GM18858 (cell line): ENCODE measurements around the gene RBBP6.
A peak's percentile ranks its signal among the peaks of the same experiment; 100 is the strongest.

Source experiments
- ATAC-seq: cut with Tn5 transposase; IDR thresholded peaks from one replicate; pipeline ENCODE4 v1.9.1; 2021; ENCODE audit not compliant: unreplicated experiment

RBBP6 gene

DNA sequence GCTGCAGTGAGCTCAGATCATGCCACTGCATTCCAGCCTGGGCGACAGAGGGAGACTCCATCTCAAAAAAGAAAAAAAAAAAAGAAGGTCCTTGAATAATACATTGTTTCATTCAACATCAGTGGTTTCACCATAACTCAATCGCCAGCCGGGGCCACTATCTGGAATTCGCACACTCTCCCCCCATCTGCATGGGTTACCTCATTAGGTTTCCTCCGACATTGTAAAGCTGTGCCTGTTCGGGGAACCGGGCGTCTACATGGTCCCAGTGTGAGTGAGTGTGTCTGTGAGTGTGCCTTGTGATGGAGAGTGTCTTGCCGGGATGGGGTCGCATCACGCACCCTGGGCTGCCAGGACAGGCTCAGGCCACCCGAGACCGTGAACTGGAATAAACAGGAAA is 16.6 kb upstream of the RBBP6 start:
- ATAC-seq = no peak

DNA sequence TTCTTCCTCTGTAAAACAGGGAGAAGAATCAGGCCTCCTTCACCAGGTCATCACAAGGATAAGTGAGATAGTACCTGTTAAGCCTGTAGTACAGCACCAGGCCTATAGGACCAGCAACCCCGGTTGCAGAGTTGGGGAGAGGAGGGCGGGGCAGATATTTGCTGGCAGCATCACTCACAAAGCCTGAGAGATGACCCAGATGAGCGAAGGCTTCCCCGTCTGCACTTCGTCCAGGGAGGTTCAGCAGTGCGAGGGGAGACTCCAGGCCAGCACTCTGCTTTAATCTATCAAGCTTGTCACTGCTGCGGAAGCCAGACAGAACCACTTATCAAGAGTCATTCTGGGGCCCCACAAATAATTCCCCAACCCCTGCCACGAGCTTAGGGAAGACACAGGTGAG is 15.8 kb upstream of the RBBP6 start:
- no peak for ATAC-seq

DNA sequence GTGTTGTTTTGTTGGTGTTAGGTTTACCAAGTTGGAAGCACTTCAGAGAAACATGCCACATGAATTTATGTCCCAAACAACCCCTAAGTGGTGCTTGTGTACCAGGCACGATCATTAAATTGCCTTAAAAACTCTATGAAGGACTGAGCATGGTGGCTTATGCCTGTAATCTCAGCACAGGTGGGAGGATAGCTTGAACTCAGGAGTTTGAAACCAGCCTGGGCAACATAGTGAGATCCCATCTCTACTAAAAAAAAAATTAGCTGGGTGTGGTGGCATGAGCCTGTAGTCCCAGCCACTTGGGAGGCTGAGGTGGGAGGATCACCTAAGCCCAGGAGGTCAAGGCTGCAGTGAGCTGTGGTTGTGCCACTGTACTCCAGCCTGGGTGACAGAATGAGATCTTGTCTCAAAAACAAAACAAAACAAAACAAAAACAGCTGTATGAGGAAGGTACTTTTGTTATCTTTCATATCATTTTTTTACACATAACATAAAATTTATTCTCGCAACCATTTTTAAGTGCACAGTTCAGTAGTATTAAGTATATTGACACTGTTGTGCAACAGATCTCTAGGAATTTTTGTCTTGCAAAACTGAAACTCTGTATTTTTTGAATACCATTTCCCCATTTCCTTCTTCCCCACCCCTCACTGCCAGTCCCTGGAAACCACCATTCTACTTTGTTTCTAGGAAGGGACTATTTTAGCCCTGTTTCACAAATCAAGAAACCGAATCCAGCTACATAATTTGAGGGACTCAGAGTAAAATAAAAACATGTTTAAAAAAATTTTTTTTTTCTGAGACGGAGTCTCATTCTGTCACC is 14.3 kb upstream of the RBBP6 start:
- ATAC-seq = no peak

DNA sequence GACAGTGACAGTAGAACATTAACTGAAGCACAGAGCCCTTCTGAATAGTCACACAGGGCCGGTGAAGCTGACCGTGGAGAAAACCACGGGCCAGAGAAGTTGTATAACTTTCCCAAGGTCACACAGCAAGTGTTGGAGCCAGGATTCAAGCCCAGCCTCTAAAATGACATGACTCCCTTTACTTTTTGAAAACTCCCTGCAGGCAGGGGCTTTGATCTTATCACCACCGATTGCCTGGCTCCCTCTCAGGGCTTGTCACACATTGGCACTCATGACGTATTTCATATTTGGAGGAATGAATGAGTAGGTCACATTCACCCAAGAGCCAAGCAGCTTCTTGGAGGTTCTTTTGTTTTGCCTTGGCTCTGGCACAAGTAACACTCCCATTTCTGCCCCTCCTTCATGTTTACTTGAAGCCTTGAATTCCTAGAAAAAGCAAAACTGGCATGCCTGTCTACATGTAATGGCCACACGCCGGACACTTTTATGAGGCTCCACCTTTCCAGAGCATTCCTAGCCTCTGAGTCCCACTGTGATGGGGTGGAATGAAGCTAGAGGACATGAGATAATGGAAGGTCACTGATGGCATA is 13.3 kb upstream of the RBBP6 start:
- ATAC-seq = no peak

DNA sequence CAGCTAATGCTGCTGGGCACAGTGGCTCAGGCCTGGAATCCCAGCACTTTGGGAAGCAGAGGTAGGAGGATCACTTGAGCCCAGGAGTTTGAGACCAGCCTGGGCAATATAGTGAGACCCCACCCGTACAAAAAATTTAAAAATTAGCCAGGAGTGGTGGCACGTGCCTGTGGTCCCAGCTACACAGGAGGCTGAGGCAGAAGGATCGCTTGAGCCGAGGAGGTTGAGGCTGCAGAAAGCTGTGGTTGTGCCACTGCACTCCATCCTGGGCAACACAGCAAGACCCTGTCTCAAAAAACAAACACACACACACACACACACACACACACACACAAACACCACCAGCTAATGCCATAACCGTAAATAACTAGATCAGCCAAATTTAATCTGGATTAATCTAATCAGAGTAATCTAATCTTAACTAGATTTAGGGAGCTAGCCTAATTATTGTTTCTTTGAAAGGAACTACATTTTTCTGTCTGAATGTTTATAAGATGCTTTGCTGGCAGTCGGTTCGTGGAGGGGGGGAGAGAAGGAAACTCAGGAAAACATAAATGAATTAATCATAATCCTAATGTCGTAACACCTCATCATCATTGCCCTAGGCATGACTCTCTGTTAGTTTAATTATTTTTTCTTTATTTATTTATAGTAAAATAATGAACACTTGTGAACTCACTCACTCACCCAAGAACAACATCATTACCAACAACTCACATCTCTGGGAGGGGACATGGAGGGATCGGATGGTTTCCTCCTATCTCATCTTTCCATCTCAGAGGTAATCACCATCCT is 12.5 kb upstream of the RBBP6 start:
- no peak for ATAC-seq

DNA sequence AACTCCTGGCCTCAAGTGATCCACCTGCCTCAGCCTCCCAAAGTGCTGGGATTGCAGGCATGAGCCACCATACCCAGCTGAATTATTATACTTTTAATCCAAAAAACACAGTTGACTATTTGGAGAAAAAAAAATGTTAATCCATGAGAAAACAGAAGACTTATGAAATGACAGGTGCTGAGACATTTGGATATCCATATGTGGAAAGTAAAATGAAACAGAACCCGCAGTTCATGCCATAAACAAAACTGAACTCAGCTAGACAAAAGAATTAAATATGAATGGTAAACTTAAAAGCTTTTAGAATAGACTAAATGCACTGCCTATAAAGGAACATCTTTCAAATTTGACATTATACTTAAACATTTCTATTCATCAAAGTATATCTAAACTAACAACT is 8.2 kb upstream of the RBBP6 start:
- ATAC-seq = no peak

DNA sequence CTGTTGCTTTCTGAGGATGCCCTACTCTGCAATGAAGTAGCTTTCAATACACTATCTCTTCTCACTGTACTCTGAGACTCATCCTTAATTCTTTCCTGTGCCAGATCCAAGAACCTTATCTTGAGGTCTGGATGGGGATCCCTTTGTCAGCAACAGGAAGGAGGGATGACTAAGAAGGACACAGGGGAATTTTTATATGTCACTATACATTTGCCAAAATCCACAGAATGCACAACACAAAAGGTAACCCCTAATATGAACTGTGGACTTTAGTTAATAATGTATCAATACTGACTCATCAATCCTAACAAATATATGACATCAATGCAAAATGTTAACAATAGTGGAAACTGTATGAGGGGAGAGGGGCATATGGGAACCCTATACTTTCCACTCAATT is 4.7 kb upstream of the RBBP6 start:
- no peak for ATAC-seq

DNA sequence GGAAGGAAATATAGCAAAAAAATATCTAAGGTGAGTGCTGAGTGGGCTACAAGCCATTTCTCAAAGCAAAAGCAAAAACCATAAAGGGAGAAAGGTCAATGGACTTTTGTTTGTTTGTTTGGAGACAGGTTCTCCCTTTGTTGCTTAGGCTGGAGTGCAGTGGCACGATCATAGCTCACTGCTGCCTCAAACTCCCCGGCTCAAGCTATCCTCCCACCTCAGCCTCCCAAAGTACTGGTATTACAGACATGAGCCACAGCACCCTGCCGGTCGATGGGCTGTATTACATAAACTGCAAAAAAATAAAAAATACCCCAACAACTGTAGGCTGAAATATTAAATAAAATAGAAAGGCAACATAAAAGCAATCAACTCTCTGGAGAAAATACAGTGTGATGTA is 3.5 kb upstream of the RBBP6 start:
- no peak for ATAC-seq

DNA sequence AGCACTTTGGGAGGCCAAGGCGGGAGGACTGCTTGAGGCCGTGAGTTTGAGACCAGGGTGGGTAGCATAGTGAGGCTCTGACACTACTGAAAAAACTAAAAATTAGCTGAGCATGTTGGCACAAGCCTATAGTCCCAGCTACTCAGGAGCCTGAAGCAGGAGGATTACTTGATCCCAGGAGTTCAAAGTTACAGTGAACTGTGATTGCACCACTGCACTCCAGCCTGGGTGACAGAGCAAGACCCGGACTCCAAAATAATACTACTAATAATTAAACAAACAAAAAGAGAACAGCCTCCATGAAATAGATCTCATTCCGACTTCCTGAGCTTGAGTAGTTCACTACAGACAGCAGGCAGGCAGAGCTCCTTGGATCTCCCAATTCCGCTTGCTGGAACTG is 2.7 kb upstream of the RBBP6 start:
- no peak for ATAC-seq

DNA sequence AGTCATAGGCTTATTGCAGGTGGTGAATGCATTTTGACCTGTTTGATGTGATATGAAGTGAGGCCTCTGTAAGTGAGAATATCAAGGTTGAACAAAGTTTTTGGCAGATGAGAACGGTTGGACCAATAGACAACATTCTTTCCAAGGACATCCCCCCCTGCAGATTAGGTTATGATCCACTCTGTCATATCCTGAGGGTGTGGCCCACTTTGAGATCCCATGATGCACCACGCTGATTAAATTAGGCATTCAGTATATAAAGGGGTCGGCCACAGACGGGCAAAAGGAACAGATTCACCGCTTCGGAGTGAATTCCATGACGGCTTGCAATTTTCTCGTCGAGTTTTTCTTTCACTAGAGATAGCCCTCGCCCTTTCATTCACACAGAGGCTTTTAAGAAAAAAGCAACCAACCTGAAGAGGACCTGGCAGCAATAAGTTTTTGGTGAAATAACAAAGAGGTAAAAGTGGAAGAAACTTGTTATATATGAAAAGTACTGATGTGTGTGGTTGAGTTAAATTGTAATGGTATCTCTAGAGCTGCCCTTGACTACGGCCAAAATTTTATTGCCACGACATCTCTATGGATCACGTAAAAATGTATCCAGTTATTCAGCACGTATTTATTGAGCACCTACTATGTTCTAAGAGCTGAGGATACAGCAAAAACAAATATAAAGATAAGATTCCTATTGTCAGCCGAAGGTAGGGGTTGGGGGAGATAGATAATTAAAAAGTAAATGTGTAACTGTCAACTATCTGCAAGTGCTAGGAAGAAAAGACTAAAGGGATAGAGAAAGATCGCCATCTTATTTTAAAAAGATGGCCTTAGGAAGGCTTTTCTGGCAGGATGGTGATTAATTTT is 1.7 kb upstream of the RBBP6 start:
- ATAC-seq = no peak

DNA sequence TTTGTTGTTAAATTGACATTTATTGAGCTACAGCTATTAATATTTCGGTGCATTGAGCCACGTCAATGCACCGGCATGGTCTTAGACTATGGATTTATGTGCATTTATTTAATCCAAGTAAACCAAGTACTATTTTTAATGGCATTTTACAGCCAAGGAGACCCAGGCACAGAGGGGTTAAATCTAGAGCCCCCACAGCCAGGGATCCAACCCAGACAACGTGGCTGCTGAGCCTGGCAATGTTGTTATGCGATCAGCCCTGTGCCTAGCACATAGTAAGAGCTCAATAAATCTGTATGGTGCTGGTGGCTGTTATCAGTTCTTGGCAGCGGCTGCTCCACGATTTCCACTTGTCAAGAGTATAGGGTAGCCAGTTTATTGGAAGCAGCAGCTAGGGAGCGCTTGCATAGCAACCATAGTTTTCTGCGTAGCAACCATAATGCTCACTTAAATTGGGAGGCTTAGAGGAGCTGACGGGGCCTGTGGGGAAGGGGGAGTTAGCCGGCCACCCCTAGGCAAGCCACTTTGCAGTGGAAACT is 541 bp upstream of the RBBP6 start:
- no peak for ATAC-seq

DNA sequence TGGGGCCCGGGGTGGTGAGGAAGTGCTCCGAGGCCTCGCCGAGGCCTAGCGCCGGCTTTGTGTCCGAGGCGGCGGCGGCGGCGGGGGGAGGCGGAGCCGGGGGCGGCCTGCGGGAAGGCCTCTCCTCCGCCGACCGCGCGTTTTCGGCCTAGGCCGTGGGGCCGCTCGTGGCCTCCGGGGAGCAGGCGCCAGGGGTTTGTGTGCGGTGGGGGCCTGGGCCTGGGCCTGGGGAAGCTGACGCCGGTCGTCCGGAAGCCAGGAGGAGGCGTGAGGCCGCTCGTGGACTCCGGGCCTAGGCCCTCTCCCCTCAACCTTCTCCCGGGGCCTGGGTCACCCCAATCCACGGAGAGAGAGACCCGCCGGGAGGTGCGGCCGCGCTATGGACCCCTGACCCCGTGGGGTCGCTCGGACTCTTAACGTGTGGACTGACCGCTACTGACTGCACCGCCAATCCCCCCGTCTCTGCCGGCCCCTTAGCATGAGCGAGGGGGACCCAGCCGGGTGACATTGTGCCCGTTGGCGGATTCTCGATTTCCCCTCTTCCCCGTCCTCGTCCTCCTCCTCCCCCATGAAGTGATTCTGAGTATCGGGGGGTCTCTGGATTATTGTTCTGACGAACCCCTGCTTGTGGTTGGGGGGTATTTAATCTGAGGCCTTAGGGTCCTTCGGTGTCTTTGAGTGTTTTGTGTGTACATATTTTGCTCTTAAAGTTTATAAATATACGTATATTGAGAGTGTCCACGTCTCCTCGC is 660 bp downstream of the RBBP6 start:
- ATAC-seq = peak; percentile 18

DNA sequence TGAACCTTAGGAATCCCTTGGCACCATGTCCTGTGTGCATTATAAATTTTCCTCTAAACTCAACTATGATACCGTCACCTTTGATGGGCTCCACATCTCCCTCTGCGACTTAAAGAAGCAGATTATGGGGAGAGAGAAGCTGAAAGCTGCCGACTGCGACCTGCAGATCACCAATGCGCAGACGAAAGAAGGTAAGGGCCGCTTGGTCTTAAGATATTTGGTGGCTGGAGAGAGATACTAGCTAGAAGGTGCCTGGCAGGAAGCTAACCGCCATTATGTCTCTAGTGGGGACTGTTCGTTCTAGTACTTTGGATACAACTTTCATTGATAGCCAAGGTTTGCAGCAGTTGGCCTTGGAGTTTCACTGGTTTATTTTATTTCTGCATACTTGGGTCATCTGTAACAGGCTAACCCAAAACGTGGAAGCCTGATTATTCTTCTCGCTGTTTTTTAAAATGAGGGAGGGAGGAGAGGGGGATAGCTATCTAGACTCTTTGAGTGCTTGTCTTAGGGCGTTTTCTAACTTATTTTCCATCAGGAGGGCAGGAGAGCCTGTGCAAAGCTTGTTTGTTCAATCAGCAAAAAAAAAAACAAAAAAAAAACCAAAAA is 1.3 kb downstream of the RBBP6 start:
- no peak for ATAC-seq

DNA sequence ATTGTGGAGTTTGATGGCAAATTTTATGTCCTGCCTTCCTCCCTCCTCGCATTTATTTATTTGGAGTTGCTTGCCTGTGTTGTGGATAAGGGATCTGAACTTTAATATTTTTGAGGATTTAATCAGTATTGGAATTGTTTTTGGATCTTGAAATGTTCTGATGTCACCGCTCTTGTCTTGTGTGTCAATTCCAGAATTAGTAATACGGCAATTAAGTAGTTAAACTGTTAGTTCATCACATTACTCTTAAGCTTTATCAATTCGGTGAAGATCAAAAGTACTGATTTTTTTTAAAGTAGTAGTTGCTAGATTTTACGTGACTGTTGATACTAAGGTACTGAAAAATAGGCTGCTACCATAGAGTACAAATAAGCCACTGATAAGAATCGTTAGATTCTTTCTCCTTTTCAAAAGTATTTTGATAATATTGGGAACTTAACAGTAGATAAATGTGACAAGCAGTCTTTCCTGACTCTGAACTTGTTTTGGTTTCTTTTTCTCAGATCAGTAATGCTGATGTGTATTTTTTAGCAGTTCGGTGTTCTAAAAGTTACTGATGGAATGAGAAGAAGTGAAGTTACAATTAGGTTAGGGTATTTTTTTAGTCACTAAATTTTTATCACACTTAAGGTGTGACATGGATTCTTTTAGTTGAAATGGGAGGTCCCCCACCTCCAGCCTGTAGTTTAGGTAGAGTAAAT is 2.0 kb downstream of the RBBP6 start:
- no peak for ATAC-seq

DNA sequence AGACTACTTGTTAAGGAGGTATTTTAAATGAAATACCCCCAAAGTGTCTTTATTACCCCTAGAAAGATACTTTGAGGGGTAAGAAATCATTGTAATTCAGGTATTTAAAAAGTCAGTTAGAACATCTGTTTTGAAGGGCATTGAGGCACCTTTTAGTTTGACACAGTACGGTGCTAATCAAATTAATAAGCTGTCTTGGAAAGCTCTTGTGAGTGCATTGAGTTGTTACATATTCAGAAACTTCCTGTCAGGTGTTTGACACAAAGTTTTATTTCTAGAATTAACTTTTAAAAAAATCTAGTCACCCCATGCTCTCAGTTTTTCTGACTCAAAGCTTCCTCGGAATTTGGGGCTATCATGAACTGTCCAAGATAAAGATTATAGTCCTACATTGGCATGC is 4.6 kb downstream of the RBBP6 start:
- ATAC-seq = no peak

DNA sequence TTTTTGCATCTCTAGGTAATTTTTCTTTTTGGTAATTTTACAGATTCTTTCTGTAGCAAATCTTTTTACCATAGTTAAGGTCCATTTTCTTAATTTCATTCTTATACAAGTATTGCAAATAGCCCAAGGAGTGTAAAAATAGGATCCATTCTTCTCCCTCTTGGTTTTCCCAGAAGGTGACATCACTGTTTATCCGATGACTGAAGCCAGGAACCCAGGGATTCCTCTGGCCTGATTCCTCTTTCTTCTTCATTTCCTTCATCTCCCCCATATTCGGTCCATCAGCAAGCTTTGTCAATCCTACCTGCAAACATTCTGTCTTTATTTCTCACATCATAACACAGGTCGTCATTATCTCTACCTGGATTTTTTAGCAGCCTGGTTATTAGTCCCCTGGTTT is 5.3 kb downstream of the RBBP6 start:
- ATAC-seq = no peak

DNA sequence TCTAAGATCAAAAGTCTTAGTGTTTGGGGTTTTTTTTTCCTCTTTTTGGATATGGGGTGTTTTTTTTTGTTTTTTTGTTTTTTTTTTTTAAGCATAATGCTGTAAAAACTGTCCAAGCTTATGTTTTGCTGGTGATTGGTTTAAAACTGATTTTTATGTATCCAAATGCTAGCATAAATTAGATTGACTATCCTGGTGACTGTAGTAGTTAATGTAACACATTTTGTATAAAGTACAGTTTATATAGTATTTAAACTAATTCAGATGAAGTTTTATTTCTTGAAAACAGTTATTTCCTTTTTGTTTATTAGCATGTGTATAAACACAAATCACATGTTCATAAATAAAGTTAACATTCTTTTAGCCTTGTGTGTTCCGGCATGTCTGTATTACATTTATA is 10.9 kb downstream of the RBBP6 start:
- no peak for ATAC-seq

DNA sequence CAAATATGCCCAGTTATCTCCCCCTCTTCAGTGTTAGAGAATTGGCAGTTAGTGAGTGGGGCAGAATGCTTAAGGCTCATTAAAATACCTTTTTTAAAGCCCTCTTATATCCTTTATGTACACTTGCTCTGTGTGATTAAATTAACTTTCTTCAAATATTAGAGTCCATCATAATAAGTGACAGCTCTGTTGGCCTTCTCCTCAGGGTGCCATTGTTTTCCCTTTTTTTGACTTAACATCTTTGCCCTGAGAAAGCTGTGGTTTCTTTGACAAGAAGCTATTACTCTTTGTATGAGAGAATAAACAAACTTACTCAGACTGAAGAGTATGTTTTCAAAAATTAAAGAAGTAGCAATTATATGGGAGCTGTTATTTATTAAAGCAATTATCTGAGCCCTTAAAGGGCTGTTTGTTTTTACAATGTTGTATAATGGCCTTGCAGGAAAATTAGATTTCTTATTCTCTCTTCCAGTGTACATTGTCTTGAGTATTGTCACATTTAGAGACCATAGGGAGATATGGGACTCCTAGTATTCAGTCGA is 13.4 kb downstream of the RBBP6 start:
- no peak for ATAC-seq

DNA sequence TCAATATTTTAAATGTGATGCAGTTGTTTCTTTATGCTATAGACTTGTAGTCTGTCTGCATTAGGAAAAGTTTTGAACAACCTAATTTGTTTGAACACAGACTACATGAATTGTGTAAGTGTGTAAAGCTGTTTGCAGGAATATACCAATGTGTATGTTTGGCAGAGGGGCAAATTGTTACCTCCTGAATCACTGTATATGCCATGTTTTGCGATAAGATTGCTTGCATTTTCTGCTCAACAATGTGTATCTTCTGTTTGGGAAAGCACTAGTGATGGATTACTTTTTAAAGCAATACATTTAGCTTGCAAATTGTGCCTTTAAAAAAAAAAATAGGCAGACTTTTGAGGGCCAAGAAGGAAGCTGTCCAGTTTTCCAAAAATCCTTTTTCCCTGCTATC is 14.6 kb downstream of the RBBP6 start:
- ATAC-seq = no peak
